Esophagus muscularis mucosa (tissue), 4 donors: ENCODE measurements around the gene GCFC2. TPM values are rescaled to one million over a fixed set of nuclear protein-coding genes. Genes with fewer than 3 reads are reported as not detected.
A peak's percentile ranks its signal among the peaks of the same experiment; 100 is the strongest.

Source experiments
- DNase-seq: peaks from one replicate; pipeline ENCODE4 v3.0.0-alpha.2; 2017; ENCODE audit errors: extremely low spot score
- H3K27ac ChIP-seq, 4 donors: fragments of 200-600 bp; sonication (generic); replicated peaks in 1 of 4; 1 replicate in 3 of 4; 2 replicates in 1 of 4; pipeline ENCODE4 v1.5.1; 2016 to 2019; ENCODE audit warnings: mild to moderate bottlenecking in 1 of 4
- H3K27me3 ChIP-seq, 4 donors: fragments of 200-600 bp; sonication (generic); one replicate each; pipeline versions ENCODE4 v1.5.1 to v1.6.0; 2016 to 2019
- H3K36me3 ChIP-seq, 4 donors: fragments of 200-600 bp; sonication (generic); one replicate each; pipeline ENCODE4 v1.5.1; 2016 to 2019
- H3K4me1 ChIP-seq, 4 donors: fragments of 200-600 bp; sonication (generic); one replicate each; pipeline ENCODE4 v1.5.1; 2016 to 2019
- H3K4me3 ChIP-seq, 4 donors: fragments of 200-600 bp; sonication (generic); 1 replicate in 2 of 4; 2 replicates in 2 of 4; pipeline ENCODE4 v1.5.1; 2016 to 2019; ENCODE audit warnings: mild to moderate bottlenecking in 4 of 4, moderate library complexity in 1 of 4
- H3K9me3 ChIP-seq, 4 donors: fragments of 200-600 bp; sonication (generic); 1 replicate in 3 of 4; 2 replicates in 1 of 4; pipeline ENCODE4 v1.5.1; 2016 to 2019
- CTCF ChIP-seq, 3 experiments: fragments of 200-600 bp in 2 of 3; fragments of 450-650 bp in 1 of 3; sonication (generic) in 2 of 3; IDR thresholded peaks; one replicate each; pipeline ENCODE4 v1.5.1; 2017 to 2019; ENCODE audit warnings: antibody characterized with exemption in 3 of 3, mild to moderate bottlenecking in 2 of 3, moderate library complexity in 1 of 3
- EP300 ChIP-seq: sonication (generic); formaldehyde crosslinking; IDR thresholded peaks from one replicate; pipeline ENCODE4 v1.6.1; 2017; ENCODE audit warnings: antibody characterized with exemption
- POLR2A ChIP-seq: fragments of 450-650 bp; IDR thresholded peaks from one replicate; pipeline ENCODE4 v1.6.1; 2017; ENCODE audit warnings: antibody characterized with exemption, moderate library complexity, mild to moderate bottlenecking, low read depth
- POLR2AphosphoS5 ChIP-seq, 2 donors: sonication (generic); formaldehyde crosslinking; IDR thresholded peaks; one replicate each; pipeline ENCODE4 v1.6.1; 2017; ENCODE audit warnings: antibody characterized with exemption in 2 of 2
- WGBS: methylation state at CpG from one replicate; pipeline ENCODE4 v1.1.5; 2018; 5-methylcytosine and 5-hydroxymethylcytosine counted together
- intact Hi-C: fragments of 100-400 bp; cut with DNase I; formaldehyde crosslinking; loops from one replicate; pipeline ENCODE4 v1.15.1; 2023
- total RNA-seq, 4 donors: library from RNA; depleted of rRNA; stranded (reverse); fragments of >200 nt; gene quantifications; one replicate each; pipeline versions ENCODE4 v1.1.0 to v1.2.1, GENCODE V29; 2016

The GCFC2 gene
- total RNA-seq, 4 donors from 2014 or later, result 19.4 to 23.3 (median 22.2) TPM

GRCh38 chr2:75710220-75710576 lies 517 bp downstream of the GCFC2 start:
- DNase-seq, result no peak
- TF ChIP-seq EP300 (no peak), CTCF (IDR thresholded peaks at IDR 0.05) (no peak), POLR2A (no peak), POLR2AphosphoS5 (IDR thresholded peaks at IDR 0.05) (no peak)
- intact Hi-C loops, result no loop called here

GRCh38 chr2:75709297-75709696 lies 1.4 kb downstream of the GCFC2 start:
- no peak for DNase-seq
- intact Hi-C loops, result loop anchor here (5.0 kb wide), 1 partner anchor 62 kb away; the partner anchor contains the start of gene MRPL19
- WGBS, result 57% methylated on average over 3 of the region's 3 CpGs
- H3K36me3 ChIP-seq, result peaks cover 5 to 21% (median 14%) of the 10 kb centered on the region in 4 donors
- TF ChIP-seq EP300, result no peak
- no peak for TF ChIP-seq POLR2A
- TF ChIP-seq POLR2AphosphoS5 (IDR thresholded peaks at IDR 0.05), result no peak
- no peak for TF ChIP-seq CTCF (IDR thresholded peaks at IDR 0.05)
- peaks cover 3 to 30% (median 22%) of the 10 kb centered on the region in 4 donors for H3K4me1 ChIP-seq
- H3K27me3 ChIP-seq, result no peaks in the 10 kb centered on the region
- peak overlapping the region; percentile 59 to 81 (median 73) for H3K4me3 ChIP-seq
- H3K27ac ChIP-seq, result no peak overlapping the region
- no peaks in the 10 kb centered on the region for H3K9me3 ChIP-seq

More at GRCh38 chr2:75710220-75710576, 517 bp downstream of the GCFC2 start:
- H3K36me3 ChIP-seq, result peaks cover 0 to 12% (median 8%) of the 10 kb centered on the region in 4 donors
- 2% methylated on average over 12 of the region's 12 CpGs for WGBS
- peak overlapping the region; percentile 84 to 91 (median 87) for H3K27ac ChIP-seq
- no peaks in the 10 kb centered on the region for H3K9me3 ChIP-seq
- H3K4me1 ChIP-seq, result peaks cover 3 to 30% (median 22%) of the 10 kb centered on the region in 4 donors
- no peaks in the 10 kb centered on the region for H3K27me3 ChIP-seq
- peak overlapping the region; percentile 59 to 81 (median 73) for H3K4me3 ChIP-seq

GRCh38 chr2:75707901-75708300 lies 2.8 kb downstream of the GCFC2 start:
- TF ChIP-seq EP300 (no peak), POLR2A (no peak), POLR2AphosphoS5 (IDR thresholded peaks at IDR 0.05) (no peak), CTCF (IDR thresholded peaks at IDR 0.05) (no peak)
- 81% methylated on average over 3 of the region's 3 CpGs for WGBS

GRCh38 chr2:75705921-75706320 lies 4.8 kb downstream of the GCFC2 start:
- no peak overlapping the region for H3K27ac ChIP-seq
- TF ChIP-seq EP300 (no peak), POLR2A (no peak), POLR2AphosphoS5 (IDR thresholded peaks at IDR 0.05) (no peak), CTCF (IDR thresholded peaks at IDR 0.05) (no peak)
- intact Hi-C loops, result loop anchor here (5.0 kb wide), 1 partner anchor 59 kb away; the partner anchor contains the start of gene MRPL19
- peaks cover 3 to 23% (median 19%) of the 10 kb centered on the region in 4 donors for H3K4me1 ChIP-seq
- peaks cover 23 to 55% (median 42%) of the 10 kb centered on the region in 4 donors for H3K36me3 ChIP-seq
- H3K9me3 ChIP-seq, result no peaks in the 10 kb centered on the region
- 67% methylated on average over 1 of the region's 1 CpG for WGBS
- DNase-seq, result no peak
- no peak overlapping the region for H3K4me3 ChIP-seq
- no peaks in the 10 kb centered on the region for H3K27me3 ChIP-seq

More at GRCh38 chr2:75707901-75708300, 2.8 kb downstream of the GCFC2 start:
- Histone ChIP-seq H3K9me3 (no peaks in the 10 kb centered on the region), H3K4me3 (no peak overlapping the region), H3K36me3 (peaks cover 9 to 35% (median 26%) of the 10 kb centered on the region in 4 donors), H3K27ac (no peak overlapping the region), H3K27me3 (no peaks in the 10 kb centered on the region), H3K4me1 (peaks cover 3 to 30% (median 22%) of the 10 kb centered on the region in 4 donors)
- intact Hi-C loops, result loop anchor here (5.0 kb wide), 1 partner anchor 61 kb away; the partner anchor contains the start of gene MRPL19
- DNase-seq, result no peak
